Measurements from ENCODE around the gene NTMT2. TPM values are rescaled to one million over a fixed set of nuclear protein-coding genes. Genes with fewer than 3 reads are reported as not detected.

The NTMT2 gene
- total RNA-seq, 2 donors from 2014 or later, result 1.2 TPM; not detected in 1

DNA sequence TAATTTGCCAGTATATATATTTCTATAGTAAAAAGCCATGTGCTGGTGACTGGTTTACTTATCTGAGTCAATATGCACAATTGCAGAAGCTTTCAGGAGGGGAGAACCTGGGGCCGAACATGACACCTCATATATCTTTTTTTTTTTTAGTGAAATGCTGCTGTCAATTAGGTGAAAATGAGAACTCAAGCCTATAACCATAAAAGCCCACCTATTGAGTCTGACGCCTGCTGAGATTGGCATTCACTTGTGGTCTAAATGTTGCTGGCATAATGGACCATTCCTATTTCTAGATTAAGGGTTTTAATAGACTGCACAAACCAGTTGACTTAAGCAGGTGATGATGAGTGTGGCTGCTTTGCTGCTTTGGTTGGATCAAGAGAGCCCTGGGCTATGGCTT, 10.8 kb downstream of the NTMT2 start:
- H3K4me3 Mint-ChIP-seq, result no peak overlapping the region
- H3K27ac Mint-ChIP-seq, result no peak overlapping the region

DNA sequence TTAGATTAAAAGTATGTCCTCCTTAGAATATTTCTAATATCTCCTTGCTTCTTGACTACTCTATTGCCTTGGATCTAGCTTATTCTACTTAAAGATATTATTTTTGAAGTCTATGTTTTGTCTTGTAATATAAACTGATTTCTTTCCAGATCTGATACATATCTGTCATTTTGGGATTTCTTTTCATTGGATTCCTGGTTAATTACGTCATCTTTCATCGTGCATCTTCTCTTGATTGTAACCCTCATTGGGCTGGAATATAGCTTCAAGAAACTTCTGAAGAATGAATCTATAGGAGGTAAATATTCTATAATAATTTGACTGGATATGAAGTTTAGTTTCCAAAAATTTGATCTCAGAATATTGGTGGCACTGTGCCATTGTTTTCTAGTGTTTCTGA, 12.1 kb downstream of the NTMT2 start:
- 87 to 100% methylated on average over 1 to 2 of the region's 2 CpGs for WGBS, 2 experiments (ENCODE audit: insufficient coverage in 1 of 2, insufficient read length in 1 of 2)
- H3K9me3 ChIP-seq (ENCODE audit: control insufficient read depth, low read length), result peaks cover 17% of the 10 kb centered on the region
- no peak overlapping the region for H3K27ac Mint-ChIP-seq

More for the DNA sequence above, 10.8 kb downstream of the NTMT2 start:
- peaks cover 17% of the 10 kb centered on the region for H3K9me3 ChIP-seq (ENCODE audit: control insufficient read depth, low read length)
- H3K4me1 ChIP-seq (ENCODE audit: control insufficient read depth, insufficient read depth, low read length), result no peaks in the 10 kb centered on the region
- no peak for DNase-seq
- Mint-ChIP-seq H3K36me3 (ENCODE audit: low read depth) (peaks cover 2% of the 10 kb centered on the region), H3K27me3 (ENCODE audit: insufficient read depth) (no peaks in the 10 kb centered on the region), H3K4me1 (peaks cover 4% of the 10 kb centered on the region), H3K9me3 (peaks cover 15% of the 10 kb centered on the region)
- H3K9ac ChIP-seq (ENCODE audit: extremely low read depth, low read length, poor library complexity, severe bottlenecking), result no peak overlapping the region
- WGBS, 2 experiments (ENCODE audit: insufficient coverage in 1 of 2, insufficient read length in 1 of 2), result 94% methylated on average over 2 of the region's 2 CpGs; no CpG with 5 or more reads in 1 of the 2 experiments
- H3K27ac ChIP-seq (ENCODE audit: low read depth, low read length), result no peak overlapping the region
- no peak for TF ChIP-seq CTCF (conservative IDR thresholded peaks at IDR 0.05)
- H3K36me3 ChIP-seq (ENCODE audit: control insufficient read depth, insufficient read depth, low read length), result no peaks in the 10 kb centered on the region
- H3K4me3 ChIP-seq (ENCODE audit: low read length), result no peak overlapping the region
- no peaks in the 10 kb centered on the region for H3K27me3 ChIP-seq (ENCODE audit: control insufficient read depth, insufficient read depth, low read length, poor library complexity, severe bottlenecking)

DNA sequence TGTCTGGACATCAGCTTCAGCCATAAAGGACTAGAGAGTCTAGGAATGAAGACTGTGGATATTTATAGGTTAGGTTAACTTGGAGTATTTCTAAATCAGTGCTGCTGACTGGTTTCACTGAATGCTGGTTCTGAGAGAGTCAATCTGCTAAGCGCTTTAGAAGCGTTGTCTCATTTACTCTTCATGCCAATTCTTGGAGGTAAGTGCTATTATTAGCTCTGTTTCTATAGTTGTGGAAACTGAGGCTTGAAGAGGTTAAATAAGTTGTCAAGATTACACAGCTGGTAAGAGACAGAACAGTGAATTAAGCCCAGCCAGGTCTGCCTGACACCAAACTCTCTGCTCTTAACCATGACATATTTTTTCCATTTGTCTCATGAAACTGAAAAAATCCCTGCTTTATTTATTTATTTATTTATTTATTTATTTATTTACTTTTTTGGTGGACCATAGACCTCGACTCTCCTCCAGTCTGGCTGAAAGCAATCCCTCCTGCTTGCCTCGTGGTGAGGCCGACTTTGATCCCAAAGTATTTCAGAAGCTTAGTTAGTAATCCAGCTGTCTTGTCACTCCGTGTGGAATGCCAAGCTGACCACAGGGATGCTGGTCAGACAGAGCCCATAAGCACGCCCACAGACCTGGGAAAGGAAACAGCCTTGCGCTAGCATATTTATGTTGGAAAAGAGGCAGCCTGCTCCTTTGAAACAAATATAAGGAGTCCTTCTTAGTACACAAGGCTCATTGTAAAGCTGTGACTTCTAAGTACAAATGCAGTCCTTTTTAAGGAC, 16.9 kb downstream of the NTMT2 start:
- H3K4me1 ChIP-seq (ENCODE audit: control insufficient read depth, insufficient read depth, low read length), result peaks cover 3% of the 10 kb centered on the region
- no peak for TF ChIP-seq CTCF (conservative IDR thresholded peaks at IDR 0.05)
- H3K27me3 ChIP-seq (ENCODE audit: control insufficient read depth, insufficient read depth, low read length, poor library complexity, severe bottlenecking), result no peaks in the 10 kb centered on the region
- peak overlapping the region; percentile 8 for H3K27ac ChIP-seq (ENCODE audit: low read depth, low read length)
- Mint-ChIP-seq H3K4me1 (peaks cover 6% of the 10 kb centered on the region), H3K27me3 (ENCODE audit: insufficient read depth) (no peaks in the 10 kb centered on the region), H3K36me3 (ENCODE audit: low read depth) (no peaks in the 10 kb centered on the region), H3K27ac (no peak overlapping the region), H3K4me3 (no peak overlapping the region), H3K9me3 (no peaks in the 10 kb centered on the region)
- H3K9me3 ChIP-seq (ENCODE audit: control insufficient read depth, low read length), result no peaks in the 10 kb centered on the region
- H3K9ac ChIP-seq (ENCODE audit: extremely low read depth, low read length, poor library complexity, severe bottlenecking), result no peak overlapping the region
- DNase-seq, result peak; percentile 63
- H3K4me3 ChIP-seq (ENCODE audit: low read length), result no peak overlapping the region
- WGBS, 2 experiments (ENCODE audit: insufficient coverage in 1 of 2, insufficient read length in 1 of 2), result 74 to 80% methylated on average over 5 to 8 of the region's 8 CpGs
- H3K36me3 ChIP-seq (ENCODE audit: control insufficient read depth, insufficient read depth, low read length), result no peaks in the 10 kb centered on the region

More for the DNA sequence above, 12.1 kb downstream of the NTMT2 start:
- Histone ChIP-seq H3K4me3 (ENCODE audit: low read length) (no peak overlapping the region), H3K27ac (ENCODE audit: low read depth, low read length) (no peak overlapping the region), H3K36me3 (ENCODE audit: control insufficient read depth, insufficient read depth, low read length) (no peaks in the 10 kb centered on the region), H3K9ac (ENCODE audit: extremely low read depth, low read length, poor library complexity, severe bottlenecking) (no peak overlapping the region), H3K4me1 (ENCODE audit: control insufficient read depth, insufficient read depth, low read length) (no peaks in the 10 kb centered on the region), H3K27me3 (ENCODE audit: control insufficient read depth, insufficient read depth, low read length, poor library complexity, severe bottlenecking) (no peaks in the 10 kb centered on the region)
- Mint-ChIP-seq H3K9me3 (peaks cover 15% of the 10 kb centered on the region), H3K27me3 (ENCODE audit: insufficient read depth) (no peaks in the 10 kb centered on the region), H3K4me3 (no peak overlapping the region), H3K4me1 (peaks cover 5% of the 10 kb centered on the region), H3K36me3 (ENCODE audit: low read depth) (peaks cover 2% of the 10 kb centered on the region)
- no peak for DNase-seq
- TF ChIP-seq CTCF (conservative IDR thresholded peaks at IDR 0.05), result no peak
